A673 (cell line): ENCODE data around the gene LIPM.

Source experiments
- EZH2 ChIP-seq: fragments of 200-600 bp; sonication (generic); IDR thresholded peaks from 2 replicates; pipeline ENCODE4 v1.6.1; 2017; ENCODE audit warnings: borderline replicate concordance, low read depth, mild to moderate bottlenecking, mixed read lengths, antibody characterized with exemption, low read length; ENCODE audit not compliant: poor library complexity, severe bottlenecking
- TF ChIP-seq, protein P1 (sequence below): fragments of 300-800, 200-600 bp; sonication (generic); conservative IDR thresholded peaks from 2 replicates; pipeline ENCODE4 v1.5.1; 2017; ENCODE audit warnings: low read depth, mild to moderate bottlenecking, antibody characterized with exemption, low read length, moderate library complexity, mixed read lengths

DNA sequence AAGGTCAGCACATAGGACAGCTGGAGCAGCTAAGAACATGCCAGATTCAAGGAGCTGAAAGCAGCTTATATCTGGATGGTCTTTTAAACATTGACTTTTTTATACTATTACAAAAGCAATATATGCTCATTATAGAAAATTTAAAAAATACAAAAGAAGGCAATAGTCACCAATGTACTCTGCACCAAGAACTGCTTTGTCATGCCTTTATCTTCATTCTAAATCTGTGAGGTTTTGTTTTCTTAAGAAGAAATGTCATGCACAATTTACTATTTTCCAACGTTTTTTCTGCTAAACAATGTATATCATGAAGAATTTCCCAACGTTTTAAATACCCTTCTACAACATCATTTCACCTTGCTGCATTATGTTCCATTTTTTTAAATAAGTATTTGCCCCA, 2.8 kb downstream of the LIPM start:
- TF ChIP-seq, protein P1, sequence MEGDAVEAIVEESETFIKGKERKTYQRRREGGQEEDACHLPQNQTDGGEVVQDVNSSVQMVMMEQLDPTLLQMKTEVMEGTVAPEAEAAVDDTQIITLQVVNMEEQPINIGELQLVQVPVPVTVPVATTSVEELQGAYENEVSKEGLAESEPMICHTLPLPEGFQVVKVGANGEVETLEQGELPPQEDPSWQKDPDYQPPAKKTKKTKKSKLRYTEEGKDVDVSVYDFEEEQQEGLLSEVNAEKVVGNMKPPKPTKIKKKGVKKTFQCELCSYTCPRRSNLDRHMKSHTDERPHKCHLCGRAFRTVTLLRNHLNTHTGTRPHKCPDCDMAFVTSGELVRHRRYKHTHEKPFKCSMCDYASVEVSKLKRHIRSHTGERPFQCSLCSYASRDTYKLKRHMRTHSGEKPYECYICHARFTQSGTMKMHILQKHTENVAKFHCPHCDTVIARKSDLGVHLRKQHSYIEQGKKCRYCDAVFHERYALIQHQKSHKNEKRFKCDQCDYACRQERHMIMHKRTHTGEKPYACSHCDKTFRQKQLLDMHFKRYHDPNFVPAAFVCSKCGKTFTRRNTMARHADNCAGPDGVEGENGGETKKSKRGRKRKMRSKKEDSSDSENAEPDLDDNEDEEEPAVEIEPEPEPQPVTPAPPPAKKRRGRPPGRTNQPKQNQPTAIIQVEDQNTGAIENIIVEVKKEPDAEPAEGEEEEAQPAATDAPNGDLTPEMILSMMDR, result no peak
- TF ChIP-seq EZH2, result no peak
